ENCODE data around the gene MIOS. TPM values are rescaled to one million over a fixed set of nuclear protein-coding genes. Genes with fewer than 3 reads are reported as not detected.

The MIOS gene
- total and polyA plus RNA-seq, 3 donors from 2014 or later: 35.9 to 66.0 (median 51.3) TPM

GRCh38 chr7:7568553-7568952 lies 1.9 kb downstream of the MIOS start:
- no peak for TF ChIP-seq POLR2A (IDR thresholded peaks at IDR 0.05)
- no peak for TF ChIP-seq CTCF (IDR thresholded peaks at IDR 0.05)
- H3K27me3 ChIP-seq: no peaks in the 10 kb centered on the region
- H3K4me1 ChIP-seq: peaks cover 4% of the 10 kb centered on the region
- no peak overlapping the region for H3K4me3 ChIP-seq
- H3K36me3 ChIP-seq (ENCODE audit: low read depth, missing control alignments): no peaks in the 10 kb centered on the region
- H3K27ac ChIP-seq: no peak overlapping the region
- DNase-seq: no peak
- no peaks in the 10 kb centered on the region for H3K9me3 ChIP-seq
- 45 to 57% methylated on average over 4 of the region's 4 CpGs for WGBS, 2 donors
- intact Hi-C loops (cut with DNase I; ENCODE audit: low total_unique reads): no loop called here

- WGBS, 2 donors: 70 to 72% methylated on average over 5 of the region's 5 CpGs
- no peaks in the 10 kb centered on the region for H3K27me3 ChIP-seq
- intact Hi-C loops (cut with DNase I; ENCODE audit: low total_unique reads): no loop called here
- H3K27ac ChIP-seq: no peak overlapping the region
- TF ChIP-seq CTCF (IDR thresholded peaks at IDR 0.05) (no peak), POLR2A (IDR thresholded peaks at IDR 0.05) (no peak)
- no peak overlapping the region for H3K4me3 ChIP-seq
- peaks cover 4% of the 10 kb centered on the region for H3K4me1 ChIP-seq
- DNase-seq: no peak
- H3K9me3 ChIP-seq: no peaks in the 10 kb centered on the region
- H3K36me3 ChIP-seq (ENCODE audit: low read depth, missing control alignments): no peaks in the 10 kb centered on the region
Measured at GRCh38 chr7:7569081-7569527, 2.4 kb downstream of the MIOS start.

- H3K27ac ChIP-seq: no peak overlapping the region
- no peak for DNase-seq
- no peaks in the 10 kb centered on the region for H3K36me3 ChIP-seq (ENCODE audit: low read depth, missing control alignments)
- intact Hi-C loops (cut with DNase I; ENCODE audit: low total_unique reads): no loop called here
- no peak for TF ChIP-seq POLR2A (IDR thresholded peaks at IDR 0.05)
- TF ChIP-seq CTCF (IDR thresholded peaks at IDR 0.05): no peak
- no peaks in the 10 kb centered on the region for H3K27me3 ChIP-seq
- 81 to 93% methylated on average over 3 of the region's 3 CpGs for WGBS, 2 donors
- H3K4me1 ChIP-seq: peaks cover 4% of the 10 kb centered on the region
- no peak overlapping the region for H3K4me3 ChIP-seq
- H3K9me3 ChIP-seq: no peaks in the 10 kb centered on the region
Measured at GRCh38 chr7:7569615-7570014, 2.9 kb downstream of the MIOS start.

- no peak overlapping the region for H3K27ac ChIP-seq
Measured at GRCh38 chr7:7570584-7570983, 3.9 kb downstream of the MIOS start.

More at GRCh38 chr7:7570584-7570983, 3.9 kb downstream of the MIOS start:
- Histone ChIP-seq H3K4me1 (peaks cover 4% of the 10 kb centered on the region), H3K9me3 (no peaks in the 10 kb centered on the region), H3K36me3 (ENCODE audit: low read depth, missing control alignments) (no peaks in the 10 kb centered on the region), H3K4me3 (no peak overlapping the region), H3K27me3 (no peaks in the 10 kb centered on the region)
- TF ChIP-seq CTCF (IDR thresholded peaks at IDR 0.05): no peak
- no peak for TF ChIP-seq POLR2A (IDR thresholded peaks at IDR 0.05)
- no peak for DNase-seq
- intact Hi-C loops (cut with DNase I; ENCODE audit: low total_unique reads): no loop called here
- 85 to 99% methylated on average over 3 of the region's 3 CpGs for WGBS, 2 donors
